H1 (cell line): ENCODE measurements around the gene NTRK1. TPM values are rescaled to one million over a fixed set of nuclear protein-coding genes. Genes with fewer than 3 reads are reported as not detected.

Source experiments
- CTCF ChIA-PET: fragments of 300-600 bp; sonication (Branson Sonifier 250); formaldehyde crosslinking; loops from one replicate; lab custom pipeline; 2021; ENCODE audit not compliant: partially characterized antibody; lab: Charles Lee
- POLR2A ChIA-PET: fragments of 300-600 bp; sonication (Branson Sonifier 250); formaldehyde crosslinking; loops from one replicate; lab custom pipeline; 2021; ENCODE audit warnings: inconsistent platforms; ENCODE audit not compliant: partially characterized antibody; lab: Charles Lee
- DNase-seq, 2 experiments: peaks; one replicate each; pipeline versions ENCODE4 v3.0.0 to v3.0.0-alpha.2; 2010 to 2022; ENCODE audit warnings: low spot score in 2 of 2, low read depth in 1 of 2, mixed read lengths in 1 of 2
- FAIRE-seq: peaks from 2 replicates; lab custom pipeline; 2011; peaks lifted over from hg19 to GRCh38; lab: Jason Lieb, UNC
- H2AFZ ChIP-seq: 2 replicates; pipeline ENCODE4 v1.8.1; 2012; ENCODE audit warnings: low read length, inconsistent platforms
- H2AK5ac ChIP-seq: 2 replicates; pipeline ENCODE4 v1.6.1; 2013; ENCODE audit warnings: low read depth, low read length
- H2BK120ac ChIP-seq: replicated peaks from 2 replicates; pipeline ENCODE3; 2013; ENCODE audit warnings: low read depth, low read length, inconsistent platforms
- H2BK12ac ChIP-seq: 2 replicates; pipeline ENCODE4 v1.6.1; 2013; ENCODE audit warnings: low read depth, low read length
- H2BK15ac ChIP-seq: 2 replicates; pipeline ENCODE4 v1.6.1; 2013; ENCODE audit warnings: low read length
- H2BK20ac ChIP-seq: 2 replicates; pipeline ENCODE4 v1.6.1; 2013; ENCODE audit warnings: low read length
- H2BK5ac ChIP-seq: 2 replicates; pipeline ENCODE4 v1.6.1; 2013; ENCODE audit warnings: low read depth, low read length
- H3K14ac ChIP-seq: 2 replicates; pipeline ENCODE4 v1.6.1; 2013; ENCODE audit warnings: inconsistent platforms; ENCODE audit not compliant: insufficient read length
- H3K18ac ChIP-seq: 2 replicates; pipeline ENCODE4 v1.6.1; 2013; ENCODE audit warnings: low read length; ENCODE audit errors: extremely low read depth
- H3K23ac ChIP-seq: 2 replicates; pipeline ENCODE4 v1.6.1; 2013; ENCODE audit warnings: inconsistent platforms; ENCODE audit not compliant: insufficient read length
- H3K23me2 ChIP-seq: 2 replicates; pipeline ENCODE4 v1.6.1; 2013; ENCODE audit warnings: low read depth, low read length
- H3K27ac ChIP-seq: 2 replicates; pipeline ENCODE4 v1.6.1; 2011; ENCODE audit warnings: low read depth, low read length, inconsistent platforms
- H3K27me3 ChIP-seq, 4 experiments: replicated peaks in 1 of 4; 1 replicate in 1 of 4; 2 replicates in 3 of 4; pipeline versions ENCODE4 v1.6.1 to v1.8.1; 2011 to 2013; ENCODE audit warnings: low read length in 3 of 4, mild to moderate bottlenecking in 3 of 4, inconsistent platforms in 2 of 4, mixed read lengths in 2 of 4, moderate library complexity in 1 of 4; ENCODE audit not compliant: control insufficient read depth in 3 of 4, insufficient read depth in 3 of 4; ENCODE audit errors: extremely low read depth in 1 of 4
- H3K36me3 ChIP-seq, 4 experiments: 2 replicates each; pipeline versions ENCODE4 v1.6.1 to v1.8.1; 2011 to 2013; ENCODE audit warnings: mild to moderate bottlenecking in 4 of 4, low read length in 3 of 4, moderate library complexity in 2 of 4, control low read depth in 1 of 4, inconsistent platforms in 1 of 4; ENCODE audit not compliant: insufficient read depth in 4 of 4, control insufficient read depth in 2 of 4
- H3K4ac ChIP-seq: replicated peaks from 2 replicates; pipeline ENCODE3; 2013; ENCODE audit warnings: low read length, low read depth, mixed read lengths, inconsistent platforms; ENCODE audit not compliant: insufficient read length
- H3K4me1 ChIP-seq, 4 experiments: replicated peaks in 1 of 4; 1 replicate in 1 of 4; 2 replicates in 3 of 4; pipeline versions ENCODE4 v1.6.1 to v1.8.1; 2011 to 2013; ENCODE audit warnings: low read length in 3 of 4, inconsistent platforms in 2 of 4, mixed read lengths in 1 of 4; ENCODE audit not compliant: insufficient read depth in 4 of 4, control insufficient read depth in 3 of 4
- H3K4me2 ChIP-seq, 2 experiments: 2 replicates each; pipeline versions ENCODE4 v1.6.1 to v1.8.1; 2011 to 2013; ENCODE audit warnings: low read depth in 2 of 2, low read length in 2 of 2, control low read depth in 1 of 2, inconsistent platforms in 1 of 2, mild to moderate bottlenecking in 1 of 2; ENCODE audit not compliant: insufficient read depth in 1 of 2
- H3K4me3 ChIP-seq, 4 experiments: fragments of 200-600, 300-600 bp in 1 of 4; sonication (generic), shearing (Covaris generic), sonication (Bioruptor Twin) in 1 of 4; 2 replicates each; pipeline versions ENCODE4 v1.5.1 to v1.8.1; 2011 to 2016; ENCODE audit warnings: low read length in 4 of 4, low read depth in 3 of 4, control low read depth in 2 of 4, inconsistent platforms in 2 of 4, mild to moderate bottlenecking in 2 of 4, mixed read lengths in 1 of 4, moderate library complexity in 1 of 4; ENCODE audit not compliant: insufficient read depth in 2 of 4; ENCODE audit errors: extremely low read depth in 1 of 4
- H3K56ac ChIP-seq: replicated peaks from 2 replicates; pipeline ENCODE3; 2013; ENCODE audit warnings: low read depth, mild to moderate bottlenecking, mixed read lengths, low read length, inconsistent platforms; ENCODE audit not compliant: insufficient read length
- H3K79me1 ChIP-seq: 2 replicates; pipeline ENCODE4 v1.6.1; 2013; ENCODE audit warnings: low read depth, low read length, control low read depth
- H3K79me2 ChIP-seq, 2 experiments: 2 replicates each; pipeline versions ENCODE4 v1.6.1 to v1.8.1; 2012 to 2013; ENCODE audit warnings: low read length in 2 of 2, mild to moderate bottlenecking in 2 of 2, inconsistent platforms in 1 of 2; ENCODE audit not compliant: insufficient read depth in 2 of 2, control insufficient read depth in 1 of 2
- H3K9ac ChIP-seq, 4 experiments: replicated peaks in 1 of 4; 1 replicate in 1 of 4; 2 replicates in 3 of 4; pipeline versions ENCODE4 v1.6.1 to v1.8.1; 2011 to 2013; ENCODE audit warnings: low read depth in 3 of 4, low read length in 3 of 4, control low read depth in 2 of 4, mild to moderate bottlenecking in 2 of 4, moderate library complexity in 2 of 4, inconsistent platforms in 1 of 4; ENCODE audit errors: extremely low read depth in 1 of 4
- H3K9me3 ChIP-seq, 2 experiments: 2 replicates each; pipeline versions ENCODE4 v1.6.1 to v1.8.1; 2012 to 2013; ENCODE audit warnings: mild to moderate bottlenecking in 2 of 2, moderate library complexity in 2 of 2, control low read depth in 1 of 2, inconsistent platforms in 1 of 2, low read depth in 1 of 2, low read length in 1 of 2, mixed read lengths in 1 of 2; ENCODE audit not compliant: insufficient read depth in 2 of 2
- H4K20me1 ChIP-seq, 2 experiments: replicated peaks in 1 of 2; 2 replicates each; pipeline versions ENCODE3 to v1.8.1; 2011 to 2013; ENCODE audit warnings: inconsistent platforms in 2 of 2, low read length in 2 of 2, mild to moderate bottlenecking in 1 of 2; ENCODE audit not compliant: insufficient read depth in 2 of 2, control insufficient read depth in 1 of 2
- H4K5ac ChIP-seq: 2 replicates; pipeline ENCODE4 v1.6.1; 2013; ENCODE audit warnings: low read length, low read depth, mixed read lengths, inconsistent platforms; ENCODE audit not compliant: insufficient read length
- H4K8ac ChIP-seq: 2 replicates; pipeline ENCODE4 v1.8.0; 2013; ENCODE audit warnings: mild to moderate bottlenecking, moderate library complexity, low read length, inconsistent platforms; ENCODE audit not compliant: insufficient read depth; ENCODE audit errors: extremely low read depth
- H4K91ac ChIP-seq: replicated peaks from 2 replicates; pipeline ENCODE3; 2013; ENCODE audit warnings: low read length, mixed read lengths, inconsistent platforms; ENCODE audit not compliant: insufficient read length
- ASH2L ChIP-seq: fragments of 200-600, 300-600 bp; sonication (generic); IDR thresholded peaks from one replicate; pipeline ENCODE4 v1.7.1; 2017; ENCODE audit warnings: low read length
- CHD1 ChIP-seq: IDR thresholded peaks from 2 replicates; pipeline ENCODE4 v1.6.1; 2012; ENCODE audit warnings: low read depth, low read length, improper control_type of control experiment
- CHD2 ChIP-seq: IDR thresholded peaks from 2 replicates; pipeline ENCODE4 v1.6.1; 2012; ENCODE audit warnings: low read length, improper control_type of control experiment
- CTBP2 ChIP-seq: IDR thresholded peaks from 2 replicates; pipeline ENCODE4 v1.7.0; 2011; ENCODE audit warnings: borderline replicate concordance, mild to moderate bottlenecking, moderate library complexity, mixed read lengths, low read length; ENCODE audit not compliant: insufficient read depth, insufficient read length
- EGR1 ChIP-seq: IDR thresholded peaks from 2 replicates; pipeline ENCODE4 v1.6.1; 2011; ENCODE audit warnings: low read depth, low read length, borderline replicate concordance
- EZH2 ChIP-seq: fragments of 200-600 bp; sonication (generic); IDR thresholded peaks from 2 replicates; pipeline ENCODE4 v1.7.1; 2012; ENCODE audit warnings: low read depth, mild to moderate bottlenecking, moderate library complexity, low read length, inconsistent platforms; ENCODE audit not compliant: severe bottlenecking
- JUN ChIP-seq: IDR thresholded peaks from 2 replicates; pipeline ENCODE4 v1.6.1; 2011; ENCODE audit warnings: low read depth, mild to moderate bottlenecking, improper control_type of control experiment, low read length
- MAFK ChIP-seq: IDR thresholded peaks from 2 replicates; pipeline ENCODE4 v1.6.1; 2012; ENCODE audit warnings: low read depth, mild to moderate bottlenecking, improper control_type of control experiment, low read length
- NANOG ChIP-seq: IDR thresholded peaks from 2 replicates; pipeline ENCODE4 v1.6.1; 2011; ENCODE audit warnings: low read length, low read depth, mild to moderate bottlenecking, inconsistent platforms; ENCODE audit not compliant: insufficient read depth, poor library complexity, severe bottlenecking
- SIN3A ChIP-seq, 2 experiments: IDR thresholded peaks in 1 of 2; conservative IDR thresholded peaks in 1 of 2; 2 replicates each; pipeline ENCODE4 v1.6.1; 2011 to 2012; ENCODE audit warnings: low read length in 2 of 2, improper control_type of control experiment in 1 of 2, low read depth in 1 of 2, mild to moderate bottlenecking in 1 of 2
- SIRT6 ChIP-seq: IDR thresholded peaks from one replicate; pipeline ENCODE4 v1.7.1; 2012; ENCODE audit warnings: low read length, inconsistent platforms
- SIX5 ChIP-seq: IDR thresholded peaks from 2 replicates; pipeline ENCODE4 v1.6.1; 2011; ENCODE audit warnings: mild to moderate bottlenecking, low read depth, low read length
- SRF ChIP-seq: IDR thresholded peaks from 2 replicates; pipeline ENCODE4 v1.6.1; 2011; ENCODE audit warnings: mild to moderate bottlenecking, low read depth, low read length, moderate library complexity
- TAF7 ChIP-seq: optimal IDR thresholded peaks from 2 replicates; pipeline ENCODE3; 2011; ENCODE audit warnings: low read depth, mild to moderate bottlenecking, inconsistent platforms, low read length, moderate library complexity, borderline replicate concordance
- TCF12 ChIP-seq: IDR thresholded peaks from 2 replicates; pipeline ENCODE4 v1.6.1; 2011; ENCODE audit warnings: low read depth, mild to moderate bottlenecking, low read length
- WGBS, 2 experiments: shearing (Covaris generic) in 1 of 2; methylation state at CpG; one replicate each; pipeline versions ENCODE4 v1.1.6 to v1.1.7; 2013 to 2015; ENCODE audit warnings: low lambda C conversion rate in 2 of 2, mixed read lengths in 2 of 2, inconsistent platforms in 1 of 2, low coverage in 1 of 2, missing lambda C conversion rate in 1 of 2; ENCODE audit not compliant: insufficient replicate concordance in 2 of 2, insufficient coverage in 1 of 2, insufficient read length in 1 of 2; ENCODE audit errors: extremely low coverage in 1 of 2, missing lambda C conversion rate in 1 of 2; 5-methylcytosine and 5-hydroxymethylcytosine counted together
- polyA plus RNA-seq, 7 experiments: library from polyadenylated mRNA; depleted of rRNA in 3 of 7; stranded (reverse) in 5 of 7; unstranded in 2 of 7; fragments of >200 nt in 5 of 7; fragments of 200-250 nt in 2 of 7; gene quantifications; 1 replicate in 5 of 7; 2 replicates in 1 of 7; 4 replicates in 1 of 7; pipeline versions ENCODE4 v1.2.1 to v1.2.3, GENCODE V29; 2011 to 2013; ENCODE audit warnings: missing spikeins in 2 of 7, mixed read lengths in 2 of 7
- total RNA-seq: library from RNA; stranded (reverse); fragmentation: NEBNext Ultra II Directional; extraction: Animal tissue kit (Norgen Biotek cat#: 25700); gene quantifications from 2 replicates; pipeline ENCODE4 v1.2.1, GENCODE V29; 2021

NTRK1 gene
- total and polyA plus RNA-seq, 2 of the 8 experiments (the other 6 are each of a cell fraction or from before 2014, with no cell fraction given), result 0.12 to 0.24 TPM

GRCh38 chr1:156881663-156882062 lies 21.0 kb downstream of the NTRK1 start:
- no peak overlapping the region for H3K56ac ChIP-seq
- H4K91ac ChIP-seq, result no peak overlapping the region
- H3K4me1 ChIP-seq, result peaks cover 6 to 28% (median 11%) of the 10 kb centered on the region in 4 experiments
- 0 out of 2 replicates have a peak, but pooled peaks cover 2% of the 10 kb centered on the region for H3K23me2 ChIP-seq
- no peaks in the 10 kb centered on the region for H3K9me3 ChIP-seq
- no peak overlapping the region for H4K8ac ChIP-seq
- DNase-seq (no peak), FAIRE-seq (no peak)
- no peak overlapping the region for H3K18ac ChIP-seq
- WGBS, 2 experiments, result 64% methylated on average over 4 of the region's 4 CpGs; no CpG with 5 or more reads in 1 of the 2 experiments
- no peaks in the 10 kb centered on the region for H3K79me2 ChIP-seq
- H4K5ac ChIP-seq, result no peak overlapping the region
- H2AFZ ChIP-seq, result no peak overlapping the region
- ChIA-PET CTCF (interaction anchor here (0.7 to 31.4 kb wide), 11 partner anchors 8 to 220 kb away, joined by 3 to 719 read pairs (median 4); partner anchors contain the start of genes INSRR, LRRC71, NTRK1 and PEAR1), POLR2A (no interaction called here)
- no peak overlapping the region for H3K4me2 ChIP-seq
- no peak overlapping the region for H2BK20ac ChIP-seq
- no peak overlapping the region for H3K27ac ChIP-seq
- no peak overlapping the region for H2BK12ac ChIP-seq
- no peak overlapping the region for H3K9ac ChIP-seq
- no peak overlapping the region for H3K23ac ChIP-seq
- H3K36me3 ChIP-seq, result no peaks in the 10 kb centered on the region
- H3K14ac ChIP-seq, result no peak overlapping the region
- H3K4ac ChIP-seq, result no peak overlapping the region
- H2BK120ac ChIP-seq, result no peak overlapping the region
- H2AK5ac ChIP-seq, result no peak overlapping the region
- no peak overlapping the region for H2BK5ac ChIP-seq
- H3K4me3 ChIP-seq, result no peak overlapping the region
- H2BK15ac ChIP-seq, result no peak overlapping the region
- no peaks in the 10 kb centered on the region for H3K79me1 ChIP-seq
- peaks cover 0 to 3% of the 10 kb centered on the region in 2 experiments for H4K20me1 ChIP-seq
- H3K27me3 ChIP-seq, result peaks cover 0 to 35% (median 27%) of the 10 kb centered on the region in 4 experiments; a peak in 6 of 7 replicates
- TF ChIP-seq CHD2 (no peak), EZH2 (no peak), SIX5 (no peak), JUN (no peak), EGR1 (no peak), ASH2L (no peak), SRF (no peak), NANOG (no peak), TAF7 (no peak), SIRT6 (no peak), CTBP2 (no peak), MAFK (no peak), SIN3A (conservative IDR thresholded peaks at IDR 0.05 in 1 of 2, IDR thresholded peaks at IDR 0.05 in 1 of 2; ENCODE audit: low read depth in 1 of 2, low read length in 2 of 2) (no peak), TCF12 (no peak), CHD1 (no peak)
